MM.1S (cell line): ENCODE measurements around the gene DENND1C.

Source experiments
- CTCF ChIP-seq: fragments of 300-600 bp; sonication (generic); IDR thresholded peaks from 2 replicates; pipeline ENCODE4 v1.5.1; 2016; ENCODE audit warnings: antibody characterized with exemption, low read length, mixed read lengths
- EZH2 ChIP-seq: fragments of 300-600 bp; sonication (generic); optimal IDR thresholded peaks from 2 replicates; pipeline ENCODE3; 2017; ENCODE audit warnings: low read depth, mild to moderate bottlenecking, antibody characterized with exemption, low read length, mixed read lengths
- EZH2phosphoT487 ChIP-seq: fragments of 300-600 bp; sonication (generic); IDR thresholded peaks from 2 replicates; pipeline ENCODE4 v1.6.1; 2018; ENCODE audit warnings: antibody characterized with exemption, low read length

DNA sequence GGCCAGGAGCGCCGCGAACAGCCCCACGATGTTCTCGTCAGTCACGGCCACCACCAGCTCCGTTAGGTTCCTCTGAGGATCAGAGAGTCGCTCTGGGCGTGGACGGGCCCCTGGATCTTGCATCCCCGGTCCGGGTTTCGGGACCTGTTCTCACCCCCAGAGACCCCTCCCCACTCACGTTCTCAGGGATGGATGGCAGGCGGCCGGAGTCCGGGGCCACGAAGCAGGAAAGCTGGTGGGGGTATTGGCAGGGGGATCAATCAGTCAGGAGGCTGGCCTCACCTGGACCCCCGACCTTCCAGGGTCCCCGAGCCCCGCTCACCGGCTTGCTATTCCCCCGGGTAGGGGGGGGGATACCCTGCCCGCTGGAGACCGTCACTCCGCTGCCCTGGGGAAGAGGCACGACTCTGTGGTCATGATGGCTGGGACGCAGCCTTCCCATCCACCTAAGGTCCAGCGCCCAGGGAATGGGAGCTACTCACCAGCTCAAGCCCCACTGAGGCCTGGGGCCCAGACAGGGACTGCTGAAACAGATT, 4.6 kb downstream of the DENND1C start:
- TF ChIP-seq CTCF, result no peak
- no peak for TF ChIP-seq EZH2
- TF ChIP-seq EZH2phosphoT487, result no peak
